Fibroblast of lung (primary cell): ENCODE measurements around the gene CEACAM18.
"Not testable (repeated sequence)": the region's sequence is repeated elsewhere in the genome, so short reads cannot be mapped to it uniquely, and the experiment has no call there.

Experiments
- CTCF ChIP-seq, 2 donors: IDR thresholded peaks in 1 of 2; conservative IDR thresholded peaks in 1 of 2; 1 replicate in 1 of 2; 2 replicates in 1 of 2; pipeline ENCODE4 v1.5.1; 2011 to 2012; ENCODE audit warnings: low read length in 2 of 2, control low read depth in 1 of 2, inconsistent platforms in 1 of 2, low read depth in 1 of 2, mild to moderate bottlenecking in 1 of 2
- EZH2 ChIP-seq: IDR thresholded peaks from 2 replicates; pipeline ENCODE4 v1.5.1; 2012; ENCODE audit warnings: low read length, control low read depth, mild to moderate bottlenecking; ENCODE audit errors: missing control alignments

- TF ChIP-seq CTCF (conservative IDR thresholded peaks at IDR 0.05 in 1 of 2, IDR thresholded peaks at IDR 0.05 in 1 of 2; ENCODE audit: low read depth in 1 of 2, low read length in 2 of 2); EZH2: not testable (repeated sequence)
Observed at GRCh38 chr19:51447510-51447909, 30.8 kb upstream of the CEACAM18 start.
